Neural crest cell (in vitro differentiated cells): ENCODE data around the gene TOMM20L. TPM values are rescaled to one million over a fixed set of nuclear protein-coding genes. Genes with fewer than 3 reads are reported as not detected.
"Not testable (repeated sequence)": the region's sequence is repeated elsewhere in the genome, so short reads cannot be mapped to it uniquely, and the experiment has no call there.

Source experiments
- DNase-seq: peaks from one replicate; pipeline ENCODE4 v3.0.0; 2021; ENCODE audit warnings: low read depth, mixed read lengths, low spot score
- H3K27ac Mint-ChIP-seq: one replicate; pipeline ENCODE4 v1.8.0; 2021; ENCODE audit warnings: mild to moderate bottlenecking, mixed read lengths; ENCODE audit not compliant: unreplicated experiment
- H3K27me3 Mint-ChIP-seq: 2 replicates; pipeline ENCODE4 v1.8.0; 2021; ENCODE audit warnings: low read depth, mild to moderate bottlenecking, mixed read lengths
- H3K36me3 Mint-ChIP-seq: 2 replicates; pipeline ENCODE4 v1.8.0; 2021; ENCODE audit warnings: low read depth, mild to moderate bottlenecking, mixed read lengths
- H3K4me1 Mint-ChIP-seq: 2 replicates; pipeline ENCODE4 v1.8.0; 2021; ENCODE audit warnings: mixed read lengths
- H3K4me3 Mint-ChIP-seq: one replicate; pipeline ENCODE4 v1.8.0; 2021; ENCODE audit warnings: mild to moderate bottlenecking, mixed read lengths
- H3K9me3 Mint-ChIP-seq: 2 replicates; pipeline ENCODE4 v1.8.0; 2021; ENCODE audit warnings: mixed read lengths
- long read RNA-seq: library from polyadenylated mRNA; unstranded; transcript quantifications from one replicate; pipeline ENCODE4 v2.0.0, GENCODE V29; 2020
- total RNA-seq: library from RNA; stranded (reverse); gene quantifications from 2 replicates; pipeline ENCODE4 v1.2.1, GENCODE V29; 2021
- TF ChIP-seq, protein P1 (sequence below): fragments of 200-600 bp; sonication (generic); conservative IDR thresholded peaks from 2 replicates; pipeline ENCODE4 v1.5.0; 2021; ENCODE audit warnings: antibody characterized with exemption, mild to moderate bottlenecking

Gene TOMM20L
- total RNA-seq, result 0.42 and 0.52 TPM in 2 replicates
- long read RNA-seq, result 0 reads

DNA sequence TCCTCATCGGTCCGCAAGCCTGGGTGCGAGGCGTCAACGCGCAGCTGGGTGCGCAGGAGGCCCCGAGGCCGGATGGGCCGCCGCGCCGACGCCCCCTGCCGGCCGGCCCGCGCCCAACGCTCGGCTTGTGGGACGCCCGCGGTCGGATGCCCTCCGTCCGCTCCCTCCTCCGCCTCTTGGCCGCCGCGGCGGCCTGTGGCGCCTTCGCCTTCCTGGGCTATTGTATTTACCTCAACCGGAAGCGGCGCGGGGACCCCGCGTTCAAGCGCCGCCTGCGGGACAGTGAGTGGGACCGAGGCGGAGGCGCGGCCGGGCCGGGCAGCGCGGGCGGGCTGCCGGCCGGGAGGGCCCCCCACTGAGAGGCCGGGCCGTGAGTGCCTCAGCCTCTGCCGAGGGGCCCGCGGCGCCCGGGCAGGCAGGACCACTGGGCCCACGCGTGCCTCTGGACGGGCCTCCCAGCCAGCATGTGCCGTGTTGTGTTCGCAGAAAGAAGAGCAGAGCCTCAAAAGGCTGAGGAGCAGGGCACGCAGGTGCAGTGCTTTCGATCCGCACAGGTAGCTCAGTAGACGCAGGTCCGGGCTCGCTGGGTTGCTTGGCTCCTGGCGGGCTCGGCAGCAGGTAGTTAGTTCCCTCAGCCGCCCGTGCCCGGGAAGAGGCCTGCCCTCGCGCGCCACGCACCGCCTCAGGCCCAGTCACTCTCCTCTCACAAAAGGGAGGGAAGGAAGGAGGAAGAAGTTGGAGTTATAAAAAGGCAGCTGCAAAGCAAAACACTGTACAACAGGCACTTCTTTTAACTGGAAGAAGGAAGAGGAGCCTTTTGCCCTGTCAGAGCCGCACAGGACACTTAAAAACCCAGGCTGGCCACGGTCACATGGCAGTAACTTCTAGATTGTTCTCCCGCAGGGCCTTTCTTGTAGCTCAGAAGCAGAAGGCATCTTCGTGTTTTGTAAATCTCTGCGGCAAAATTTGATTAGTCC is at the start of gene TOMM20L:
Gene TOMM20L, plus strand, starts transcription at position 119 of the 977 bp plus-strand sequence. Its CDS starts 28 bp downstream, at position 147.
- DNase-seq, result peak; percentile 72
- peaks cover 7% of the 10 kb centered on the region for H3K36me3 Mint-ChIP-seq
- H3K4me3 Mint-ChIP-seq, result peak within 1 kb of the TSS; percentile 84
- no peaks in the 10 kb centered on the region for H3K9me3 Mint-ChIP-seq
- H3K27ac Mint-ChIP-seq, result peak within 1 kb of the TSS; percentile 91
- H3K4me1 Mint-ChIP-seq, result peaks cover 22% of the 10 kb centered on the region
- no peaks in the 10 kb centered on the region for H3K27me3 Mint-ChIP-seq
- TF ChIP-seq, protein P1, sequence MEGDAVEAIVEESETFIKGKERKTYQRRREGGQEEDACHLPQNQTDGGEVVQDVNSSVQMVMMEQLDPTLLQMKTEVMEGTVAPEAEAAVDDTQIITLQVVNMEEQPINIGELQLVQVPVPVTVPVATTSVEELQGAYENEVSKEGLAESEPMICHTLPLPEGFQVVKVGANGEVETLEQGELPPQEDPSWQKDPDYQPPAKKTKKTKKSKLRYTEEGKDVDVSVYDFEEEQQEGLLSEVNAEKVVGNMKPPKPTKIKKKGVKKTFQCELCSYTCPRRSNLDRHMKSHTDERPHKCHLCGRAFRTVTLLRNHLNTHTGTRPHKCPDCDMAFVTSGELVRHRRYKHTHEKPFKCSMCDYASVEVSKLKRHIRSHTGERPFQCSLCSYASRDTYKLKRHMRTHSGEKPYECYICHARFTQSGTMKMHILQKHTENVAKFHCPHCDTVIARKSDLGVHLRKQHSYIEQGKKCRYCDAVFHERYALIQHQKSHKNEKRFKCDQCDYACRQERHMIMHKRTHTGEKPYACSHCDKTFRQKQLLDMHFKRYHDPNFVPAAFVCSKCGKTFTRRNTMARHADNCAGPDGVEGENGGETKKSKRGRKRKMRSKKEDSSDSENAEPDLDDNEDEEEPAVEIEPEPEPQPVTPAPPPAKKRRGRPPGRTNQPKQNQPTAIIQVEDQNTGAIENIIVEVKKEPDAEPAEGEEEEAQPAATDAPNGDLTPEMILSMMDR, result peak; percentile 91

DNA sequence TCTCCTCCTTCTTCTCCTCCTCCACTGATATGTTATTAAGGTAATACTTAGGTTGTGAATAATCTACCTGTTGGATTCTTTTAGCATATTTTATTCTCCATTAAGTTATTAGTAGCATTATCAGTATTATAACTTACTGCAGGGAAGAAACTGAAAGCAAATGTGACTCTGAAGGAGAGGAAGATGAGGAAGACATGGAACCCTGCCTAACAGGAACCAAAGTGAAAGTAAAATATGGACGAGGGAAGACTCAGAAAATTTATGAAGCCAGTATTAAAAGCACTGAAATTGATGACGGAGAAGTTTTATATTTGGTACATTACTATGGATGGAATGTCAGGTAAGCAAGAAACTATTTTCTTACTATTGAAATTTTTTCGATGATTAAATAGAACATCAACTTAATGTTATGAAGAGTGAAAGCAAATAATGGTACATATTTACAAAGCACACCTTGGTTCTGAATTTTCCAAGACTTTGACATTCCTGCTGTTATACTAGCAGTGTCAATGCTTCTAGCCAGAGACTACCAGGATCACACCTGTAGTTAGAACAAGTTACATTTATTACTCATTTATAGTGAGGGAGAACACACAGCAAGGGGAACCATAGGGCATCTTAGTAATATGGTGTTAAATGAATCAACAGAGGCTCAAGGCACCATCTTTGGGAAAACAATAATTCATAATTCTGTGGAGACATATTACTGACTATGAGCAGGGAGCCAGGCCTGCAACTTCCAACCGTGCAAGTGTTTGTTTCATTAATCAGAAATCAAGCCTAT is 42.0 kb upstream of the TOMM20L start:
- H3K27me3 Mint-ChIP-seq, result no peaks in the 10 kb centered on the region
- DNase-seq, result no peak
- TF ChIP-seq, protein P1, result no peak
- no peaks in the 10 kb centered on the region for H3K9me3 Mint-ChIP-seq
- H3K4me1 Mint-ChIP-seq, result no peaks in the 10 kb centered on the region
- no peak overlapping the region for H3K4me3 Mint-ChIP-seq
- peaks cover 2% of the 10 kb centered on the region for H3K36me3 Mint-ChIP-seq
- H3K27ac Mint-ChIP-seq, result no peak overlapping the region

DNA sequence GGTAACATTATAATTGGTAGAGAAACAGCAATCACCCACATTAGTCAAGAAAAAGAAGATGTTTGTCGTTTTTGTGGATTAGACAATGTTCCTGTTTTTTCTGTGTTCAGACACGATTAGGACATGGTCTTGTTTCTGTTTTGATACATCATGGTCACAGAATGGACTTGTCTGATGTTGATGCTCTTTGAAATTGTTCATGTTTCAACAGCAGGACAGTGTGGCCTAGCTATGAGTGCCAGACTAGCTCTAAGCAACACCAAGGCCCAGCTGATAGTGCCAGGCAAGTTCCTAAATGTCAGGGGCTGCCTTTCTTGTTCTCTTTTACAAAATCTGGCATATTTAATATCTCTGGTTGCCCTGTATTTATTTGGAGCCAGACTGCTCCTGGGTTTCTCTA is 40.9 kb upstream of the TOMM20L start:
- H3K4me3 Mint-ChIP-seq, result no peak overlapping the region
- no peak for DNase-seq
- H3K27ac Mint-ChIP-seq, result no peak overlapping the region
- H3K4me1 Mint-ChIP-seq, result no peaks in the 10 kb centered on the region
- no peaks in the 10 kb centered on the region for H3K9me3 Mint-ChIP-seq
- TF ChIP-seq, protein P1, result no peak
- H3K36me3 Mint-ChIP-seq, result peaks cover 5% of the 10 kb centered on the region
- no peaks in the 10 kb centered on the region for H3K27me3 Mint-ChIP-seq

DNA sequence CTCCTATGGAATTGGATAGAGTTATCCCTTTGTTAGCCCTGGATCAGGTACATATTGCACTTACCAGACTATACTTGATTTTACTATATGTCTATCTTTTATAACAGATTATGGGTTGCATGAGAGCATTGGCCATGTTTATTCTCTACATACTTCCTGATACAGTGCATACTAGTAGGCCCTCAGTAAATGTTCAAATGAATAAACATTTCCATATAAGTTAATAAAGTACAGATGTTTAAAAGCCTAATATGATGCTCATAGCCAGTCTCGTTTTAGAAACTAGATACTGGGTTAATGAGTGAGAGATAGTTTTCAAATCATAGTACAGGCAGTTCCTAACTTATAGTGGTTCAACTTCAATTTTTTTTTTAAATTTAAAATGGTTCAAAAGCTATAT is 39.5 kb upstream of the TOMM20L start:
- Mint-ChIP-seq H3K9me3 (no peaks in the 10 kb centered on the region), H3K27ac (no peak overlapping the region), H3K36me3 (peaks cover 12% of the 10 kb centered on the region), H3K4me3 (no peak overlapping the region), H3K27me3 (no peaks in the 10 kb centered on the region), H3K4me1 (no peaks in the 10 kb centered on the region)
- TF ChIP-seq, protein P1, result no peak
- no peak for DNase-seq

DNA sequence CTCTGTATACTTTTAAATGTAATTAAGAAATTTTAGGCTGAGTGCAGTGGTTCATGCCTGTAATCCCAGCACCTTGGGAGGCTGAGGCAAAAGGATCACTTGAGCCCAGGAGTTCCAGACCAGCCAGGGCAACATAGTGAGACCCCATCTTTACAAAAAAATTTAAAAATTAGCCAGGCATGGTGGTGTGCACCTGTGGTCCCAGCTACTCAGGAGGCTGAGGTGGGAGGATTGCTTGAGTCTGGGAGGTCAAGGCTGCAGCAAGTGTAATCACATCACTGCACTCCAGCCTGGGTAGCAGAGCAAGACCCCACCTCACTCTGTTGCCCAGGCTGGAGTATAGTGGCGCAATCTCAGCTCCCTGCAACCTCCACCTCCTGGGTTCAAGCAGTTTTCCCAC is 33.5 kb upstream of the TOMM20L start:
- not testable (repeated sequence) for H3K4me3 Mint-ChIP-seq, DNase-seq, H3K27ac Mint-ChIP-seq, H3K9me3 Mint-ChIP-seq, H3K4me1 Mint-ChIP-seq, H3K27me3 Mint-ChIP-seq
- H3K36me3 Mint-ChIP-seq, result peaks cover 19% of the 10 kb centered on the region
